IPS-NIHi11 (cell line): ENCODE data around the gene ANKRD22.
A peak's percentile ranks its signal among the peaks of the same experiment; 100 is the strongest.
"Not testable (repeated sequence)": the region's sequence is repeated elsewhere in the genome, so short reads cannot be mapped to it uniquely, and the experiment has no call there.

Source experiments
- DNase-seq: peaks from one replicate; pipeline ENCODE4 v3.0.0; 2012; ENCODE audit warnings: mixed read lengths, low spot score

The ANKRD22 gene

GRCh38 chr10:88851706-88852105 lies at the start of gene ANKRD22:
TSS of gene ANKRD22 (minus strand) at chr10:88851844. CDS start at chr10:88851607, 237 bp downstream.
- peak; percentile 74 for DNase-seq

DNA sequence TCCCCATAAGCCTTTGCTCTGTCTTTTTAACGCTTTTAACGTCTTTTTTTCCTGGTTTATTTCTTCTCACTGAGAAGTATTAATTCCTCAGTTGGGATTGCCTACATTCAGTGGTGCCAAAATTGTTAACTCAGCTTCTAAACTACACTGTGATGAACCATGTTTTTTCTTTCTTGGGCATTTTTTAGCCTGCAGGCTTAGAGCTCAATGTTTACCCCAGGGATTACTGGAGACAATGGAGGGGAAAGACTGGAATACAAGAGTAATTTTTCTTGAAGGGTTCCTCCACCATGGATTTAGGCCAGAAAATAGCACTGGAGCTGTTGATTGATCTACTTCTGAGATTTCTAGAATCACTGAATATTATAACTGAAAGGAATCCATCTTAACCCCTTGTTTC lies 48.2 kb upstream of the ANKRD22 start:
- no peak for DNase-seq

GRCh38 chr10:88898727-88899126 lies 47.1 kb upstream of the ANKRD22 start:
- no peak for DNase-seq

DNA sequence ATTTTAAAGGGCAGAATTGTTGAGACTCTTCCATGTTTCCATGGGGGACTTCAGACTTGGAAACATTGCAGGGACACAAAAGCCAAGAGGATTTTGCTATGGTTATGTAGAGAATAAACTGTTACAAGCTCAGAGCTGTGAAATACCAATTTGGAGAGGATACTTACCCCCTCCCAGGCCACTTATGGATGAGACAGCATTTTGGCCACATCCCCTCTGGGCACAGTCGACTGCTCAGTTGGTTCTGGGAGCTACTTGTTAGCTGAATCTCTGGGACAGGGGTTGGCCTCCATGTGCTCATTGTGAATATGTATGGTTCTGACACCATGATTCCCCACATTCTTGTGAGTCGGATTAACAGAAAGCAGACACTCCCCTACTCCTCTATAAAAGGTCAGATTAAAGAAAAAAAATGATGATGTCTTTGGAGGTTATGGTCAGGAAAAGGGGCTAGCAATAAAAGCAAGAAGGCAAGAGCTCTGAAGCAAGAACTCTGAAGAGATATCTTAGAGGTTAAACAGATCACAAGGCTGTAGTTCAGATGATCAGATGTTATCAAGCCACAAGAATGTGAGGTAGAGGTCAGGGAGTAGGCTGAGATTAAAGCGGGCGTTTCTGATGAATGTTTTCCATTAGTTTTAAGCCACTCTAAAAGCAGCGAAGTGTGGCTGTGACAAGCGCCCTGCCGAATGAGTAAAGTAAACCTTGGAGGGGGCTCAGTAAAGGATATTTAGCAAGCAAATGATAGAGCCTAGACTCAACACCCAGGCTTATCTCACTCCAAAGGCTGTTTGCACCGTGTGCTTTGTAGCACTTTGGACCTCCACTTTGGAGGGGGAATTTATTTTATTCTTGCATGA lies 45.6 kb upstream of the ANKRD22 start:
- no peak for DNase-seq

GRCh38 chr10:88896372-88896993 lies 44.8 kb upstream of the ANKRD22 start:
- DNase-seq = no peak

DNA sequence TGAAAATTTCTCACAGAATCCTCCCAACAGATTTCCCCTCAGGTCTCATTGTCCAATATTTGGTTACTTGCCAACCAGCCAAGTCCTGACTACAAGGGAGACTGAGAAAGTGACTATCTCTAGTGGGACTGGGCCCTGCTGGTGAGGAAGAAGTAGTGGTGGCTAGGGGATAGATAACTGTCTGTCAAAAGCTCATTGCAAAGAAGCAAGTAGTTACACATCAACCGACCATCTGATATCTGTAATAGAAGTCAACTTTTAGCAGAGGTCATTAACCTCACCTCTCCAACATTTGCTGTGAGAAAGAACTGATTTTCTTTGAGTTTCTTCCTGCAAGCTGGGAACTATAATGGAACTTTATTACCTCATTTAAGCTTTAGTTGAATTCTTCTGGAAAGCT lies 43.6 kb upstream of the ANKRD22 start:
- DNase-seq = no peak

DNA sequence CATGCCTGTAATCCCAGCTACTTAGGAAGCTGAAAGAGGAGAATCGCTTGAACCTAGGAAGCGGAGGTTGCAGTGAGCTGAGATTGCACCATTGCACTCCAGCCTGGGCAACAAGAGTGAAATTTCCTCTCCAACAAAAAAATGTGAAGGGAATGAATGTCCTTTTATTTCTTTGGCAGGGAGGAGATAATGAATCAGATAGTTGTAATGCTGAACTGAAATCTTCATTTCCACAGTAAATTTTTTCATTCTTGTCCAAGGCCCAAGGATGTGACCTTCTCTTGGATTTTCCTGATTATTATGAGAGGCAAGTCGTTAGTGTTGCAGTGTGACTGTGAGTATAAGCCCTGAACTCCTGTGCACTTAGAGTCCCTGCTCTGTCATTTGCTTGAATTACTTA lies 42.0 kb upstream of the ANKRD22 start:
- DNase-seq = no peak

DNA sequence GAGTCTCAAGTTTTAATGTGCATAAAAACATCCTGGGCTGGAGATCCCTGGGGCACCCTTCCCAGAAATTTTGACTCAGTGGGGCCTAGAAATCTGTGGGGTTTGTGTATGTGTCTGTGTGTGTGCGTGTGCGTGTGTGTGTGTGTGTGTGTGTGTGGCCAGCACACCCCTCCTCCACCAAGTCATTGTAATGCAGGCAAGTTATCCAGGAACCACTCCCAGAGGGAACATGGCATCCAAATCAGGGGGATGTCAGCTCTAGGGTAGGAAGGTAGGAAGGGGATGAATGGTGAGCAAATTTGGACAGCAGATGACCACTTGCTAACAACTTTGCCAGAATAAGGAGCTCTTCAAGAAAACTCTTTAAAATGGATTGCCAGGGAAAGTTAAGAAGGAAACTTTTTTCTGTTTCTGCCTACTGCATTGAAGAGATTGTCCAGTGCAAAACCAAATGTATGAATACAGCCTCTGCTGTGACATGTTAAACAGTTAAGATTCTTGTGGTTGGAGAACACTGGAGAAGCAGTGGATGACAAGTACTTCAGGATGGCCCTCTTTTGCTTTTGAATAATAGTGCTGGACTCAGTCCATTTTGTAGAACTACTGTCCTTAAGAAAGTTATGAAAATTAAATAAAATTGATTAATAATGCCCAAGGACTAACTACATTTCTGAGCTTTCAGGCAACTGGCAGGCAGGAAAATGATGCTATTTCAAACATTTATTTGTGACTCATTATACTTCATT lies 40.8 kb upstream of the ANKRD22 start:
- peak; percentile 52 for DNase-seq

DNA sequence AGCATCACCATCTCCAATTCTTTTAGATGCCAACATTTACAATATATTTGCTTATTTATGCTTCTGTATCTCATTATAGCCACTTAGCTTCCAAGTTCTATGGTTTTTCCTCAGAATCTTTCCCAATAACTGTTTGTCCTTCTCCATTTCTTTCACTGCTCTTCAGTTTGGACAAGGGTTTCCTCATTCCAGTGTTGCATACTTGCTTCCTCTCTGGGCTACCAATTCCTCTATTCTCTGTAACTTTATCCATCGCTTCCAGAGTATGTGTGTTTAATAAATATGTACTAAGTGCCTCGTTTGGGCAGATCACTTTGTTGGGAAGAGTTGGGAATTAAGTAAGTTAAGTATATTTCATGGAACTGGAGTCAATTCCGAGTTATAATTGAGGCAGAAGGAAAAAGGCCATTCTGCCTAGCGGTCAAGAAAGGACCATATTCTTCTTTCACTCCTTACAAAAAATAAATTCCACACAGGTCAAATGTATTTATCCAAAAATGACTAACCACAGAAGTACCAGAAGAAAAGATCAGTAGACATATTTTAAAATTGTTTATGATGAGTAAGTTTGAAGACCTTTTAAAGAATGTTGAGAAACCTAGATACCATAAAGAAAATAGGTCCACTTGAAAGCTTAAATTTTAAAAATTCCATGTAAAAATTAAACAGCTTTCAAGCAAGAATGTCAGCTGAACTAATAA lies 39.2 kb upstream of the ANKRD22 start:
- DNase-seq = no peak

- no peak for DNase-seq
Observed at GRCh38 chr10:88889559-88890337, 38.1 kb upstream of the ANKRD22 start.

DNA sequence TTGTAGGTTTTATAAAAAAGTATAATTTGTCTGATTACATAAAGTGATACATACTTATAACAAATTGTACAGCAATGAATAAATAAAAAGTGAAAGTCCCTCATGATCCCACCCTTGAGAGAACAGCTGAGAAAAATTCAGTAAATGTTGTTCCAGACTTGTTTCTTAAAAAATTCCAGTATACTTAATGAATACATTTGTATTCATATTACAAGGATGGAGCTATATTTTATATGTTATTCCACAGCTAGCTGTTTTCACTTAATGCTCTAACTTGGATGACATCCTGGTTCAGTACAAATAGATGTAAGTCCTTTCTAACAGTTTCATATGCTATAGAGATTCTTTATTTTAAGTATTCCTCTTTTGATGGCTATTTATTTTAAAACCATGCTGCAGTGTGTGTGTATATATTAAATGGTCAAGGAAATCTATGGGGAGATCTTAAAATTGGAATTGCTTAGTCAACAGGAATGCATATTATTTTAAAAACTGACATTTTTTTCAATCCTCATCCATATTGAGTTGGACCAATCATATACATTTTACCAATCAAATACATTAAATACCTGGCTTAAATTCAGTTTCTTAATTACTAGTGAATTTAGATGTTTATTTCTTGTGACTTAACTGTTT lies 37.3 kb upstream of the ANKRD22 start:
- no peak for DNase-seq

DNA sequence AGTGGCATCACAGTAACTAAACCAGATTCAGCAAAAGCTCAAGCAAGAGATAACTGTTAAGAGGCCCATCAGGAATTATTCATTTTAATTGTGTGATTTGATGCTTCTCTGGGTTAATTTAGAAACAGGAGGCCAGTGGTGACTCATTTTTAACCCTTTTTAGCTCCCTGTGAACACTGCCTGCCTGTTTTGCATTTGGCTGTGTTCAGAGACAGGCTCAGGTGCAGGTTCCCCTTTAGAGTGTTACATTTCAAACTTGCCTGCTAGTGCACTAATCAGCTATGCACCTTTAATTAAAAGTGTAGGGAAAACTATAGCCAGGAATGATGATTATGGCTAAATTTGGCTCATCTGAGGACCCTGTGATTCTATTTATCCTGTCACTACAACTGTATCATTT lies 34.9 kb upstream of the ANKRD22 start:
- DNase-seq = peak; percentile 18

- DNase-seq = no peak
Observed at GRCh38 chr10:88883448-88883809, 31.8 kb upstream of the ANKRD22 start.

GRCh38 chr10:88882646-88883447 lies 31.2 kb upstream of the ANKRD22 start:
- DNase-seq = not testable (repeated sequence)

DNA sequence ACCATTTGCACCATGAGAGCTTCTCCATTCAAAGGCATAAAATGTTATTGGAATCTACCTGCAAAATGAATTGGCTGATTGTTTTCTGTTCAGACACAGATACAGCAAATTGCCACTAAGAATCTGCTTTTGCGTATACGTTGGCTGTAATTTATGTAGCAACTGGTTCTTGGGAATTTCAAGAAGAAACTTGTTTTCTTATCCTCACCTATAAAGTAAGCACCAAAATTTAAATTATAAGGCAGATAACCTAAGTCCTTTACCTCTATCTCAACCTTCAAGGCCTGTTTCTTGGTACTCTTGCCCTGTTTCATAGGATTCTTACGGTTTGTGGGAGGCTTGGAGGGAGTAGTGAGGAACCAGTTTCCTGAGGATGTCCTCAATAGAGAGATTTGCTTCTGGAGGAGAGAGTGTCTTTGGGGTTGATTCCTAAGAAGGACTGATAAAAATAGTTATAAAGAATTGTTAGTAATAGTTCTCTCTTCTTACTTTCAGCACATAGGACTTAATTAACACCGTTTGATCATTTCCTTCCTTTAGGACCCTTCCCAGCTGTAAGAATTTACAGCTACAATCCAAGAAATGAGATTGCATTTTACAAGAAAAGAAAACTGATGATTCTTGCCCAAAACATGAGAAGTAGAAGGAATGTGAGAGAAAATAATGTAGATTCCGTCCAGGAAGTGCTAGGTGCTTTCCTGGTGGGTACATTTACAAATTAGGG lies 30.4 kb upstream of the ANKRD22 start:
- DNase-seq = no peak

GRCh38 chr10:88881320-88881719 lies 29.7 kb upstream of the ANKRD22 start:
- no peak for DNase-seq

- peak; percentile 82 for DNase-seq
Observed at GRCh38 chr10:88880282-88881076, 28.8 kb upstream of the ANKRD22 start.

DNA sequence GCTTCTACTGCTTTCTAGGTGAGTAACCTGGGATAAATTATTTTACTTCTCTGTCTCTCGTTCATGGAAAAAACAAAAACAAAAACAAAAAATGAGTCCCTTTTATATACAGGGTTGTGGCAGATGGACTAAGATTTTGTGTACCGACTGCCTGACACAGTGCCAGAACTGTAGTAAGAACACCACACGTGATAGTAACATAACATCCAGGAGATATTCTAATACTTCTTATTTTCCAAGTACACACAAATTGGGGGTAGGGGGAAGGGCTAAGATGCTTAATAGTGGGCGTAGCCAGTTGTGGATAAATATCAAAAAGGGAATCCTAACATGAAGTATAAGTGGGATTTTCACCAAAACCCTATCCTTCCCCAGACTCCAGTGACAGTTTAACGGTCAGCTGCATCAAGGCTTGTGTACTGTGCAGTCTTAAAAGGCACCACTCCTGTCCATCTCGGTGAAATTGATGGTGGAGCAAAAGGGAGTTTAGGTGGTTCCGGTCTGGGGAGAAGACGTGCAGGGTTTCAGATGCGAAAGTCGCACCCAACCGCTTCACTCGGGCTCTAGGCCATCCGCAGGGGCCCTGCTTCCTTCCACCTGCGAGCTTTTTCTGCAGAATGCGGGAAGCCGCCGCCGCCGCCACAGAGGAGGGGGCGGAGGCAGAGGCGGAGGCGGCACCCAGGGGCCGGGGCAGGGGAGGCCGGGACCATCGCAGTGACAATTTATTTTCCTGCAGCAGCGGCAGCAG lies 28.1 kb upstream of the ANKRD22 start, which contains the start of gene STAMBPL1:
STAMBPL1 (plus strand) TSS at position 712 of the 748 bp plus-strand sequence. CDS start 21,464 bp downstream, outside the sequence.
- peak; percentile 71 for DNase-seq
